ENCODE data around the gene SEC61A2. TPM values are rescaled to one million over a fixed set of nuclear protein-coding genes. Genes with fewer than 3 reads are reported as not detected.

The SEC61A2 gene
- total RNA-seq, result 7.3 and 9.5 TPM in 2 replicates
- 7.2 and 7.5 TPM in 2 replicates for polyA plus RNA-seq
- 4.4 and 5.0 TPM in 2 replicates for polyA plus RNA-seq (2011; cell fraction: cytosol; rRNA removed)
- 24.3 and 27.9 TPM in 2 replicates for polyA plus RNA-seq (2011; cell fraction: nucleus; rRNA removed)
- polyA plus RNA-seq (2012), result 6.6 and 8.7 TPM in 2 replicates
- polyA minus RNA-seq, result 8.5 and 15.0 TPM in 2 replicates
- 3.6 TPM for polyA minus RNA-seq (2011; cell fraction: cytosol; rRNA and poly(A)+ RNA removed)
- 12.2 and 19.4 TPM in 2 replicates for polyA minus RNA-seq (2011; cell fraction: nucleus; rRNA and poly(A)+ RNA removed)
- percentile 62 among the genes with signal in this experiment for Bru-seq, nascent RNA
- BruChase-seq, experiment 1, labeled RNA remaining after a 6-hour chase, result percentile 63 among the genes with signal in this experiment
- BruChase-seq, experiment 2, labeled RNA remaining after a 2-hour chase, result percentile 79 among the genes with signal in this experiment
- long read RNA-seq, partial matches to known transcripts, result 3 of 32 reads
- long read RNA-seq, other reads (novel, unspliced or antisense), result 24 of 32 reads

- peak within 1 kb of the TSS; percentile 67 for H3K27ac ChIP-seq (ENCODE audit: insufficient read depth, low read depth, low read length)
- TF ChIP-seq JUN (IDR thresholded peaks at IDR 0.05; ENCODE audit: borderline replicate concordance, insufficient read depth, insufficient read length, low read depth) (no peak), POLR2AphosphoS5 (IDR thresholded peaks at IDR 0.05; ENCODE audit: insufficient read depth, low read depth, low read length) (peak; percentile 84), POLR2A (IDR thresholded peaks at IDR 0.05; ENCODE audit: low read depth, low read length) (peak; percentile 76)
- H3K9me3 ChIP-seq (replicated peaks; ENCODE audit: control insufficient read depth, insufficient read depth, low read length), result no peaks in the 10 kb centered on the region
- intact Hi-C loops (cut with micrococcal nuclease) (loop anchor here (1.0 to 2.0 kb wide), 3 partner anchors 61 to 86 kb away; partner anchors contain the start of genes DHTKD1 and NUDT5), dilution Hi-C loops (cut with MboI; ENCODE audit: extremely low pct_ligation_motif_present, low sequenced_read_pairs) (no loop called here)
- H2AFZ ChIP-seq (ENCODE audit: low read depth, low read length), result peak within 1 kb of the TSS; percentile 95
- FAIRE-seq (peak; percentile 84), DNase-seq (ENCODE audit: low read depth, low spot score) (peak; percentile 91)
- peaks cover 2% of the 10 kb centered on the region for H3K79me2 ChIP-seq (ENCODE audit: control insufficient read depth, insufficient read depth, low read length)
- ChIA-PET POLR2A (interaction anchor here (1.1 kb wide), 1 partner anchor 87 kb away, joined by 4 read pairs; the partner anchor contains the start of gene UPF2), CTCF (interaction anchor here (1.0 to 1.2 kb wide), 3 partner anchors 10 to 970 kb away, joined by 3 to 6 read pairs (median 3); partner anchors contain the start of gene OPTN)
- H3K4me1 ChIP-seq (ENCODE audit: control insufficient read depth, extremely low read depth, insufficient read depth, low read length), result peaks cover 2% of the 10 kb centered on the region
- no peaks in the 10 kb centered on the region for H3K27me3 ChIP-seq (ENCODE audit: control insufficient read depth in 2 of 2, insufficient read depth in 2 of 2, low read length in 2 of 2)
- peak within 1 kb of the TSS; percentile 74 to 79 (median 78) for H3K4me3 ChIP-seq (replicated peaks in 1 of 3; ENCODE audit: insufficient read depth in 1 of 3, low read depth in 1 of 3, low read length in 3 of 3)
- BruUV-seq (replicated peaks), result no TSS peak
- H3K9ac ChIP-seq (replicated peaks; ENCODE audit: extremely low read depth, insufficient read depth, low read length), result peak within 1 kb of the TSS; percentile 82
- H3K36me3 ChIP-seq (ENCODE audit: control insufficient read depth in 2 of 2, extremely low read depth in 1 of 2, insufficient read depth in 2 of 2, low read length in 2 of 2), result no peaks in the 10 kb centered on the region
- H4K20me1 ChIP-seq (replicated peaks; ENCODE audit: control insufficient read depth, extremely low read depth, insufficient read depth, low read length), result no peaks in the 10 kb centered on the region
- no peaks in the 10 kb centered on the region for H3K9me1 ChIP-seq (replicated peaks; ENCODE audit: control insufficient read depth, extremely low read depth, insufficient read depth, low read length)
- H3K4me2 ChIP-seq (ENCODE audit: insufficient read depth, low read length), result peak within 1 kb of the TSS; percentile 83
Measured at GRCh38 chr10:12129222-12130111, at the start of gene SEC61A2. TSS of gene SEC61A2 (plus strand) at chr10:12129677. CDS start at chr10:12129788, 111 bp downstream.

- POLR2A ChIA-PET, result no interaction called here
- Histone ChIP-seq H4K20me1 (replicated peaks; ENCODE audit: control insufficient read depth, extremely low read depth, insufficient read depth, low read length) (no peaks in the 10 kb centered on the region), H3K9me1 (replicated peaks; ENCODE audit: control insufficient read depth, extremely low read depth, insufficient read depth, low read length) (no peaks in the 10 kb centered on the region), H3K79me2 (ENCODE audit: control insufficient read depth, insufficient read depth, low read length) (no peaks in the 10 kb centered on the region), H3K9me3 (replicated peaks; ENCODE audit: control insufficient read depth, insufficient read depth, low read length) (no peaks in the 10 kb centered on the region), H2AFZ (ENCODE audit: low read depth, low read length) (no peak overlapping the region), H3K36me3 (ENCODE audit: control insufficient read depth in 2 of 2, extremely low read depth in 1 of 2, insufficient read depth in 2 of 2, low read length in 2 of 2) (peaks cover 0 to 1% of the 10 kb centered on the region in 2 experiments), H3K4me3 (replicated peaks in 1 of 3; ENCODE audit: insufficient read depth in 1 of 3, low read depth in 1 of 3, low read length in 3 of 3) (no peak overlapping the region), H3K27me3 (ENCODE audit: control insufficient read depth in 2 of 2, insufficient read depth in 2 of 2, low read length in 2 of 2) (no peaks in the 10 kb centered on the region), H3K4me2 (ENCODE audit: insufficient read depth, low read length) (no peak overlapping the region), H3K9ac (replicated peaks; ENCODE audit: extremely low read depth, insufficient read depth, low read length) (no peak overlapping the region), H3K27ac (ENCODE audit: insufficient read depth, low read depth, low read length) (no peak overlapping the region), H3K4me1 (ENCODE audit: control insufficient read depth, extremely low read depth, insufficient read depth, low read length) (no peaks in the 10 kb centered on the region)
- dilution Hi-C loops (cut with MboI; ENCODE audit: extremely low pct_ligation_motif_present, low sequenced_read_pairs), result no loop called here
- TF ChIP-seq CTCF (IDR thresholded peaks at IDR 0.05; ENCODE audit: extremely low read depth in 1 of 2, insufficient read depth in 1 of 2, low read depth in 1 of 2, low read length in 2 of 2) (no peak), JUN (IDR thresholded peaks at IDR 0.05; ENCODE audit: borderline replicate concordance, insufficient read depth, insufficient read length, low read depth) (no peak), MAX (IDR thresholded peaks at IDR 0.05; ENCODE audit: insufficient read depth, insufficient read length) (no peak), FOS (IDR thresholded peaks at IDR 0.05; ENCODE audit: borderline replicate concordance, insufficient read depth, low read length) (no peak), POLR2A (IDR thresholded peaks at IDR 0.05; ENCODE audit: low read depth, low read length) (no peak), GATA2 (IDR thresholded peaks at IDR 0.05; ENCODE audit: insufficient read depth, insufficient read length, low read depth, low read length) (no peak), EZH2 (IDR thresholded peaks at IDR 0.05; ENCODE audit: borderline replicate concordance, low read depth, low read length, severe bottlenecking) (no peak), MYC (IDR thresholded peaks at IDR 0.05; ENCODE audit: low read depth, low read length) (no peak), POLR2AphosphoS5 (IDR thresholded peaks at IDR 0.05; ENCODE audit: insufficient read depth, low read depth, low read length) (no peak)
- CTCF ChIA-PET, result interaction anchor here (0.7 kb wide), 1 partner anchor 88 kb away, joined by 3 read pairs; no protein-coding TSS in a partner anchor
- intact Hi-C loops (cut with micrococcal nuclease), result no loop called here
- no TSS peak for BruUV-seq (replicated peaks)
- FAIRE-seq, result no peak
- DNase-seq (ENCODE audit: low read depth, low spot score), result no peak
Measured at GRCh38 chr10:12081470-12081869, 48.0 kb upstream of the SEC61A2 start.

All from endothelial cell of umbilical vein (primary cell).